Measurements from ENCODE around the gene ACSF3.

GRCh38 chr16:89160977-89161701, 67.5 kb downstream of the ACSF3 start:
- TF ChIP-seq REST (IDR thresholded peaks at IDR 0.05; ENCODE audit: low read depth) (no peak), POLR2AphosphoS5 (IDR thresholded peaks at IDR 0.05; ENCODE audit: low read depth, low read length) (no peak)
